Epithelial cell of proximal tubule (primary cell): ENCODE data around the gene HDAC5. TPM values are rescaled to one million over a fixed set of nuclear protein-coding genes. Genes with fewer than 3 reads are reported as not detected.

Source experiments
- DNase-seq: peaks from one replicate; pipeline ENCODE4 v3.0.0-alpha.2; 2011; ENCODE audit warnings: low read depth
- H3K4me3 ChIP-seq: 2 replicates; pipeline ENCODE4 v1.5.1; 2011; ENCODE audit warnings: low read depth, mild to moderate bottlenecking, low read length
- total RNA-seq: library from RNA; depleted of rRNA; stranded (reverse); fragments of >200 nt; gene quantifications from 2 replicates; pipeline ENCODE4 v1.2.3, GENCODE V29; 2015
- TF ChIP-seq, protein P1 (sequence below): conservative IDR thresholded peaks from 2 replicates; pipeline ENCODE4 v1.5.1; 2012; ENCODE audit warnings: low read depth, mild to moderate bottlenecking, low read length

HDAC5 gene
- total RNA-seq, 1 donor from 2014 or later: 13.5 TPM

- no peak for DNase-seq
- TF ChIP-seq, protein P1, sequence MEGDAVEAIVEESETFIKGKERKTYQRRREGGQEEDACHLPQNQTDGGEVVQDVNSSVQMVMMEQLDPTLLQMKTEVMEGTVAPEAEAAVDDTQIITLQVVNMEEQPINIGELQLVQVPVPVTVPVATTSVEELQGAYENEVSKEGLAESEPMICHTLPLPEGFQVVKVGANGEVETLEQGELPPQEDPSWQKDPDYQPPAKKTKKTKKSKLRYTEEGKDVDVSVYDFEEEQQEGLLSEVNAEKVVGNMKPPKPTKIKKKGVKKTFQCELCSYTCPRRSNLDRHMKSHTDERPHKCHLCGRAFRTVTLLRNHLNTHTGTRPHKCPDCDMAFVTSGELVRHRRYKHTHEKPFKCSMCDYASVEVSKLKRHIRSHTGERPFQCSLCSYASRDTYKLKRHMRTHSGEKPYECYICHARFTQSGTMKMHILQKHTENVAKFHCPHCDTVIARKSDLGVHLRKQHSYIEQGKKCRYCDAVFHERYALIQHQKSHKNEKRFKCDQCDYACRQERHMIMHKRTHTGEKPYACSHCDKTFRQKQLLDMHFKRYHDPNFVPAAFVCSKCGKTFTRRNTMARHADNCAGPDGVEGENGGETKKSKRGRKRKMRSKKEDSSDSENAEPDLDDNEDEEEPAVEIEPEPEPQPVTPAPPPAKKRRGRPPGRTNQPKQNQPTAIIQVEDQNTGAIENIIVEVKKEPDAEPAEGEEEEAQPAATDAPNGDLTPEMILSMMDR: no peak
- H3K4me3 ChIP-seq: no peak overlapping the region
Observed at GRCh38 chr17:44075598-44076293, 47.7 kb downstream of the HDAC5 start.

GRCh38 chr17:44074911-44075285 is 48.5 kb downstream of the HDAC5 start:
- DNase-seq: no peak
- TF ChIP-seq, protein P1: no peak
- H3K4me3 ChIP-seq: no peak overlapping the region

- no peak overlapping the region for H3K4me3 ChIP-seq
- no peak for DNase-seq
- TF ChIP-seq, protein P1: no peak
Observed at GRCh38 chr17:44074231-44074910, 49.1 kb downstream of the HDAC5 start.

DNA sequence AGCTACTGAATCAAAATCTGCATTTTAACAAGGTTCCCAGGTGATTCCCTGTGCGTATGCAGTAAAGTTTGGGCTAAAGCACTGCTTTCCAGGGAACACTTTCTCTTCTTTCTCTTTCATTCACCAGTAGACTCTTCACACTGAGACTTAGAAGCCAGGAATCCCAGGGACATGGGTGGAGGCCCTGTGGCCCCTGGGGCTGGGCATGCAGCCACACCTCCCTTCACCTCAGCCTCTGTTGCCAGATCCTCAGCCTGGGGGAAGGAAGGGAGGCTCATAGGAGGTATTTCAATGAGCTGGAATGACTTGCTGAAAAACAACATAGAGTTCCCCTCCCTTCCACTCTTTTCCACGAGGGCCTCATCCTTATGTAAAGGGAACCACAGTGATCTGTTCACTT is 51.7 kb downstream of the HDAC5 start:
- TF ChIP-seq, protein P1: no peak
- DNase-seq: no peak
- peak overlapping the region; percentile 66 for H3K4me3 ChIP-seq

DNA sequence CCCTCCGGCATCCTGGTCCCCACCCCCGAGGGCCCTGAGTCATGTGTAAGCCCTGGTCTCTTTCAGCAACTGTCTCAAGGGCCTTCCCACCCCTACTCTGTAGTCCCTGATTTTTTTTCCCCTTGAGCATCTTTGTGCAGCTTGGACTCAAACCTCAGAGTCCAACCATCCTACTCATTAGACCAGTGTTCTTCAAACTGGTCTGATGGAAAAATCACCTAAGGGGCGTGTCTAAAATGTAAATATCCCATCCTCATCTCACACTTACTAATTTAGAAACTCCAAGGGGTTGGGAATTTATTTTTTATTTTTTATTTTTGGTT is 52.3 kb downstream of the HDAC5 start:
- DNase-seq: no peak
- TF ChIP-seq, protein P1: no peak
- H3K4me3 ChIP-seq: peak overlapping the region; percentile 66

DNA sequence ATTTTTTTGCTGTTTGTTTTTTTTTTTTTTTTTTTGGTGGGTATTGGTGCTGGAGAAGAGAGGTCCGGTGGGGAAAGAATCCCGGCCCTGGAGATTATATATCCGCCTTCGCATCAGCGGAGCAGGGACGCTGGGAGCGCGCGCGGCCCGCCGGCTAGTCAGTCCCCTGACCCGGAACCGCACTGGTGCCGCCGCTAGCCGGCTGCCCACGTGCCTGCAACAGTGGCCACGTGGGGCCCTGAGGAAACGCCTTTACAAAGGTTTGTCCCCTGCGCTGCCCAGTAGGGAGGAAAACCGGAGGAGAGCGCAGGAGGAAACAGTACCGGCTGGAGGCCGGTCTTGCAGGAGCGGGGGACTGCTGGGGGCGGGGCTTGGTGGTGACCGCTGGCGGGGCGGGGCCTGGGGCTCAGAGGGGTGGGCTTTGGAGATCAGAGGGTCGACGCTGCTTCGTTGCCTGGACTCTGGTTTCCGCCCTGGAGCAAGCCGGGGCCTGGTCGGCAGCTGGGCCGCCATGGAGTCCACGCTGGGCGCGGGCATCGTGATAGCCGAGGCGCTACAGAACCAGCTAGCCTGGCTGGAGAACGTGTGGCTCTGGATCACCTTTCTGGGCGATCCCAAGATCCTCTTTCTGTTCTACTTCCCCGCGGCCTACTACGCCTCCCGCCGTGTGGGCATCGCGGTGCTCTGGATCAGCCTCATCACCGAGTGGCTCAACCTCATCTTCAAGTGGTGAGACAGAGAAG is 52.8 kb downstream of the HDAC5 start, which contains the start of gene G6PC3:
Gene G6PC3, plus strand, starts transcription at position 281 of the 743 bp plus-strand sequence. Its CDS starts 231 bp downstream, at position 512.
- TF ChIP-seq, protein P1: no peak
- peak; percentile 66 for DNase-seq

More for the DNA sequence above, 52.8 kb downstream of the HDAC5 start, which contains the start of gene G6PC3:
- peak within 1 kb of the TSS; percentile 66 for H3K4me3 ChIP-seq
